22Rv1 (cell line): Measurements from ENCODE around the gene TMC3.

Experiments
- ZFX ChIP-seq: fragments of 450-650 bp; IDR thresholded peaks from 2 replicates; pipeline ENCODE4 v1.6.1; 2017; ENCODE audit warnings: antibody characterized with exemption, borderline replicate concordance
- TF ChIP-seq, protein P1 (sequence below): fragments of 450-650 bp; IDR thresholded peaks from 2 replicates; pipeline ENCODE4 v1.5.1; 2017; ENCODE audit warnings: mild to moderate bottlenecking

- TF ChIP-seq, protein P1, sequence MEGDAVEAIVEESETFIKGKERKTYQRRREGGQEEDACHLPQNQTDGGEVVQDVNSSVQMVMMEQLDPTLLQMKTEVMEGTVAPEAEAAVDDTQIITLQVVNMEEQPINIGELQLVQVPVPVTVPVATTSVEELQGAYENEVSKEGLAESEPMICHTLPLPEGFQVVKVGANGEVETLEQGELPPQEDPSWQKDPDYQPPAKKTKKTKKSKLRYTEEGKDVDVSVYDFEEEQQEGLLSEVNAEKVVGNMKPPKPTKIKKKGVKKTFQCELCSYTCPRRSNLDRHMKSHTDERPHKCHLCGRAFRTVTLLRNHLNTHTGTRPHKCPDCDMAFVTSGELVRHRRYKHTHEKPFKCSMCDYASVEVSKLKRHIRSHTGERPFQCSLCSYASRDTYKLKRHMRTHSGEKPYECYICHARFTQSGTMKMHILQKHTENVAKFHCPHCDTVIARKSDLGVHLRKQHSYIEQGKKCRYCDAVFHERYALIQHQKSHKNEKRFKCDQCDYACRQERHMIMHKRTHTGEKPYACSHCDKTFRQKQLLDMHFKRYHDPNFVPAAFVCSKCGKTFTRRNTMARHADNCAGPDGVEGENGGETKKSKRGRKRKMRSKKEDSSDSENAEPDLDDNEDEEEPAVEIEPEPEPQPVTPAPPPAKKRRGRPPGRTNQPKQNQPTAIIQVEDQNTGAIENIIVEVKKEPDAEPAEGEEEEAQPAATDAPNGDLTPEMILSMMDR, result no peak
- no peak for TF ChIP-seq ZFX
These were observed 74.9 kb downstream of the TMC3 start for GRCh38 chr15:81299156-81299555.
